MM.1S (cell line): ENCODE data around the gene ETV7.

ENCODE experiments used
- EZH2 ChIP-seq: fragments of 300-600 bp; sonication (generic); optimal IDR thresholded peaks from 2 replicates; pipeline ENCODE3; 2017; ENCODE audit warnings: low read depth, mild to moderate bottlenecking, antibody characterized with exemption, low read length, mixed read lengths
- TF ChIP-seq, protein P1 (sequence below): fragments of 300-600 bp; sonication (generic); IDR thresholded peaks from 2 replicates; pipeline ENCODE4 v1.5.1; 2016; ENCODE audit warnings: antibody characterized with exemption, low read length, mixed read lengths

DNA sequence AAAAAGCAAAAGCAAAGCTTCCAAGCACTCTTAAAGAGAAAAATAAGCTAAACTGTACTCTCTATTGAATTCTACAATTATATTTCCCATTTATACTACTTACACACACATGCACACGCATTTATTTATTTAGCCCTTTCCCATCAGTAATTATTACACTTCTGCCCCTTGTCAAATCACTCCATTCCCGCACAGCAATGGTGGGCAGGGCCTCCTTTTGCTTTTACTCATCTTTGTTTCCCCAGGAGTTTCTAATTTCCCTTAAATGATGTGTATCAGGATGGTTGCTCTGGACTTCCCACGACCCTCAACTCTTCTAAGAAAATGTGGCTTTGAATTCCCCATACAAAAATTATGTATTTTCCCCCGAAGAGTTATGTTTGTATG, 35.2 kb upstream of the ETV7 start:
- no peak for TF ChIP-seq EZH2
- TF ChIP-seq, protein P1, sequence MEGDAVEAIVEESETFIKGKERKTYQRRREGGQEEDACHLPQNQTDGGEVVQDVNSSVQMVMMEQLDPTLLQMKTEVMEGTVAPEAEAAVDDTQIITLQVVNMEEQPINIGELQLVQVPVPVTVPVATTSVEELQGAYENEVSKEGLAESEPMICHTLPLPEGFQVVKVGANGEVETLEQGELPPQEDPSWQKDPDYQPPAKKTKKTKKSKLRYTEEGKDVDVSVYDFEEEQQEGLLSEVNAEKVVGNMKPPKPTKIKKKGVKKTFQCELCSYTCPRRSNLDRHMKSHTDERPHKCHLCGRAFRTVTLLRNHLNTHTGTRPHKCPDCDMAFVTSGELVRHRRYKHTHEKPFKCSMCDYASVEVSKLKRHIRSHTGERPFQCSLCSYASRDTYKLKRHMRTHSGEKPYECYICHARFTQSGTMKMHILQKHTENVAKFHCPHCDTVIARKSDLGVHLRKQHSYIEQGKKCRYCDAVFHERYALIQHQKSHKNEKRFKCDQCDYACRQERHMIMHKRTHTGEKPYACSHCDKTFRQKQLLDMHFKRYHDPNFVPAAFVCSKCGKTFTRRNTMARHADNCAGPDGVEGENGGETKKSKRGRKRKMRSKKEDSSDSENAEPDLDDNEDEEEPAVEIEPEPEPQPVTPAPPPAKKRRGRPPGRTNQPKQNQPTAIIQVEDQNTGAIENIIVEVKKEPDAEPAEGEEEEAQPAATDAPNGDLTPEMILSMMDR = no peak
